Stimulated activated CD4-positive, alpha-beta T cell treated with anti-CD3 and anti-CD28 coated beads, Interleukin-2, amount 100 ng/mL, for 24 hours (primary cell): Measurements from ENCODE around the gene FBXW4.

Experiments
- DNase-seq, 2 donors: peaks; one replicate each; pipeline ENCODE4 v3.0.0-alpha.2; 2020

Gene FBXW4, protein sequence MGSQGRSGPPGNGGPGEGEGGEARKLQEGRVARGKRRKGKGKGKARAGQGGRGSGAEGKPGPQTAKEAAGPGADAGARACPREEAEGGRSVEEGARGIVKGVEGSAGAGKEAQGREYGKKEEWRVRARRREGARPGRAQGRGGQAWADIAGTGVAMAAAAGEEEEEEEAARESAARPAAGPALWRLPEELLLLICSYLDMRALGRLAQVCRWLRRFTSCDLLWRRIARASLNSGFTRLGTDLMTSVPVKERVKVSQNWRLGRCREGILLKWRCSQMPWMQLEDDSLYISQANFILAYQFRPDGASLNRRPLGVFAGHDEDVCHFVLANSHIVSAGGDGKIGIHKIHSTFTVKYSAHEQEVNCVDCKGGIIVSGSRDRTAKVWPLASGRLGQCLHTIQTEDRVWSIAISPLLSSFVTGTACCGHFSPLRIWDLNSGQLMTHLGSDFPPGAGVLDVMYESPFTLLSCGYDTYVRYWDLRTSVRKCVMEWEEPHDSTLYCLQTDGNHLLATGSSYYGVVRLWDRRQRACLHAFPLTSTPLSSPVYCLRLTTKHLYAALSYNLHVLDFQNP

GRCh38 chr10:101694674-101695403 is at the start of gene FBXW4:
FBXW4 (minus strand) TSS chr10:101695170; CDS start chr10:101695105, 65 bp downstream.
- DNase-seq, result peak; percentile 74 to 83

GRCh38 chr10:101744267-101744666 is 49.3 kb upstream of the FBXW4 start:
- DNase-seq, result no peak

DNA sequence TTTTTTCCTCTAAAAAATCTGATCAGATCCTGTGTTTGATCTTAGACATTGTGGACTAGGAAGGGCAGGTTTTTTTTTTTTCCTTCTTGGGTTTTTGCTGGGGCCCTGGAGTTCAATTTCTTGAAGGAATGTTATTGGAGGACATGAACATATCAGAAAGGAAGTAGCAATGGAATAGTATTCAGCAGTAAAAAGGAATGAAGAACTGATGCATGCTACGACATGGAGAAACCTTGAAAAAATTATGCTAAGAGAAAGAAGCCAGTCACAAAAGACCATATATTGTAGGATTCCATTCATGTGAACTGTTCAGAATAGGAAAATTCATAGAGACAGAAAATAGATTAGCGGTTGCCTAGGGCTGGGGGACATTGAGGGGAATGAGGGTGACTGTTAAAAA is 47.0 kb upstream of the FBXW4 start:
- DNase-seq, result no peak

- no peak for DNase-seq
Observed at GRCh38 chr10:101736666-101737065, 41.7 kb upstream of the FBXW4 start.

DNA sequence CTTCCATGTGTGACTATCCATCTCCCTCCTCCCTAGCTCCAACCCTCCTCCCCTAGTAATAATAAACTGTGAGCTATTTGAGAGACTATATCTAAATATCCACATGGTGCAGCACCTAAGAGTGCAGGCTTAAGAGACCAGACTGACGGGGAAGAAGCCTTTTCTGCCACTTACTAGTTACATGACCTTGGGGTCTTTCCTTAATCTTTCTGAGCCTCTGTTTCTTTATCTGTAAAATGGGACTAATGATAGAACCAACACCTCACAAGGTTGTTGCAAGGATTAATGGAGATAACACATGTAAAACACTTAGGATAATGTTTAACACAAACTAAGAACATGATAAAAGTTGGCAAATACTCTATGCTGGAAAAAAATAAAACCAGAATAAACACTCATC is 37.1 kb upstream of the FBXW4 start:
- DNase-seq, result no peak

DNA sequence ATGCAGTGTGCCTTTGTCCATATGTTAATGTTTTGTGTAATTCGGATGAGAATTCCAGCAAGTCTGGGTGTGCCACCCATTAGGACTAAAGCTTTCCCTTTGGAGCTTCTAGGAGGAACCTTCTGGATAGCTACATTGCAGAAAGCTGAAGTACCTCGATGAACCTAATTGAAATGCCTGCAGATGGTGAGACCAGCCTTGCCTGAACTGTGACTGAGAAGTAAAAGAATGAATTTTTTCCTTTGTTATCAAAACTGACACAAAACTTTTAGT is 31.1 kb upstream of the FBXW4 start:
- DNase-seq, result no peak

GRCh38 chr10:101725296-101726114 is 30.5 kb upstream of the FBXW4 start:
- no peak for DNase-seq

DNA sequence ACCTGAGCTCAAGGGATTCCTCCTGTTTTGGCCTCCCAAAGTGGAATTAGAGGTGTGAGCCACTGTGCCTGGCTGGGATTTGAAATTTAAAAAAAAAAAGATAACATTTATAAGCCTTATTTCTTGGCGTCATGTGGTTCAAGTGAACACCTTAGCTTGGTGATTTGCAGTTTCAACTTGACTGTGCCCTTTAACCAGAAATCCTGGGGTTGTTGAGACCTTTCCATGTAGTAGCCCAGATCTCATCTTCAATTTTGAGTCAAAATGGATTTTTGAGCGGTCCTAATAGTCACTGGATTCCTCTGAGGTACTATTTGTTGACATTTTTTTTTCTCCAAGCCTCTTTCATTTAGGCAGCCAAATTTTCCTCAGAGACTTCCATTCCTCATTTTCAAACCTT is 29.5 kb upstream of the FBXW4 start:
- DNase-seq, result no peak

GRCh38 chr10:101723176-101723575 is 28.2 kb upstream of the FBXW4 start:
- DNase-seq, result no peak

DNA sequence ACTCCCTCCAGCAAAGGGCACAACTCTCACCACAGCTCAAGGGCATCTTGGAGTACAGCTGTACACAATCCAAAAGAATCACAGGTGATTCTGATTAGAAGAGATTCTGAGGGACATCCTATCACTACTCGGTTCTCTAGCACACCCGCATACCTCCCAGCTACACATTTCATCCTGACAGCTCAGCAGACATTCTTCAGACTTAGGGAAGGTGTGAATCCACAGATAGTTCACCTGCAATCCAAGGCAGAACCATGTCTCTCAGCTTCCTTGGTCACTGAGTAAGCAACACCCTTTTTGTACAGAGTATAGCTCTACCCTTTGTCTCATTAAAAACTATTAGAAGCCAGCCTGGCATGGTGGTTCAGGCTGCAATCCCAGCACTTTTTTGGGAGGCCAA is 26.8 kb upstream of the FBXW4 start:
- DNase-seq, result no peak

- DNase-seq, result no peak
Observed at GRCh38 chr10:101720606-101721230, 25.7 kb upstream of the FBXW4 start.

GRCh38 chr10:101718690-101719275 is 23.8 kb upstream of the FBXW4 start:
- no peak for DNase-seq

- peak in 1 of 2 donors; percentile 11 for DNase-seq
Observed at GRCh38 chr10:101716891-101717659, 22.1 kb upstream of the FBXW4 start.

DNA sequence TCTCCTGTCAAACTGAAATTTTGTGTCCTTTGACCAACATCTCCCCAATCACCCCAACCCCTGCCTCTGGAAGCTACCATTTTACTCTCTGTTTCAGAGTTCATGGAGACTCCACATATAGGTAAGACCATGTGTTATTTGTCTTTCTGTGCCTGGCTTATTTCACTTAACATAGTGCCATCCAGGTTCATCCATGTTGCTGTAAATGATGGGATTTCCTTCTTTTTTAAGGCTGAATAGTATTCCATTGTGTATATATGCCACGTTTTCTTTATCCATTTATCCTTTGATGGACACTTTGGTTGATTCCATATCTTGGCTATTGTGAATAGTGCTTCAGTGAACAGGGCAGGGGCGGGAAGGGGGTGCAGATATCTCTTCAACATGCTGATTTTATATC is 18.0 kb upstream of the FBXW4 start:
- no peak for DNase-seq

GRCh38 chr10:101710793-101711192 is 15.8 kb upstream of the FBXW4 start:
- no peak for DNase-seq

DNA sequence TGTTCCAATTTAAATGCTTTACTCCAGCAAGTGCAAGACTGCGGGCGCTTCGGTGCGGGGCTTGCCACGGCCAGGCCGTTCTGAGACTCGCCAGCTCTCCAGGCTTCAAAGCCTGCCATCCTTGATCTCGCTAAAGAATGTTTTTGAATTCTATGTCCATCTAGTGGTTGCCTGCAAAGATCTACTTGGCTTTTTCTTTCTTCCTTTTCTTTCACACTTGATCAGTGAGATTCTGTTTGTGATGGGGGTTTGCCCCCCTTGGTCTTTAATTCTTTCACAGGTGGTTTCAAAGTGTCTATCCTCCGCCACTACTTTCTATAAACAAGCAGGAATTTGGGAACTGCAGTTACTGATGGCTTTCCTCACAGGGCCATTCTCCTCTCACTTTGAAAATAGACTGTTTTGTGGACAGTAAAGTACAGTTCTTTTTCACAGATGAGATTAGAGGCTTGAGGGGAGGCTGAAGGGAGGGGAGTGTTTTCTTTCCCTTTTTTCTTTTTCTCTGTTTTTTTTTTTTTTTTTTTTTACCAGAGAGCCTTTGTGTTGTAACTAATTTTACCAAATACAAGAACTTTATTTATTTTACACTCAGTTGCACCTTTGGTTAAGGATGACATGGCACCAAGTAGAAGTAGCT is 15.2 kb upstream of the FBXW4 start:
- DNase-seq, result no peak

DNA sequence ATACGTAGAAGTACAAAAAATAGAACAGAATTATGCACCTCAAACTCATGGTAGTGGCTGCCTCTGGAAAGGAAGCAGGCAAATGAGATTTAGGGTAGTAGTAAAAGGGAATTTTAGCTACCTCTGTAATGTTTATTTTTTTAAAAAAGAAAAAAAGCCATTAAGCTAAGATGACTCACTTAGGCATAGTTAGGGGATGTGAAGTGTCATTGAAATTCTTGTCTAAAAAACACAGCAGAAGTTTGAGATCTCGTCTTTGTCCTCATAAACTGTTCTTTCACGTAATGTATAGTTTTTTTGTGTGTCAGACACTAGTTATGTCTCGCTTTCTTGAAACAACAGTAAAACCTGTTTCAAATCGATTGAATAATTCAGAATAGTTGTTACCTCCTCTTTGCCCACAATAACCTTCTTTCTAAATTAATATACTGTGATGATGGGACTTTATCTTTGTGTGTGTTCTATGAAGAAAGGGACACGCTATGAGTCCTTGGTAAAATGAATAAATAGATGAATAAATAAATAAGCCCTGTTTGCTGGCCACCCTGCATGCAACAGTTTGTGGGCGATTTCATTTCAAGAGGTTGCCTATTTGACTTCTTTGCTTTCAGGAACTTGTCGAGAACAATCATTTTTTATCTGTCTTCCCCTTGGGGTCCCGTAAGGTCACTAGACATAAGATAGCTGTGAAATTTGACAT is 14.5 kb upstream of the FBXW4 start:
- DNase-seq, result no peak

DNA sequence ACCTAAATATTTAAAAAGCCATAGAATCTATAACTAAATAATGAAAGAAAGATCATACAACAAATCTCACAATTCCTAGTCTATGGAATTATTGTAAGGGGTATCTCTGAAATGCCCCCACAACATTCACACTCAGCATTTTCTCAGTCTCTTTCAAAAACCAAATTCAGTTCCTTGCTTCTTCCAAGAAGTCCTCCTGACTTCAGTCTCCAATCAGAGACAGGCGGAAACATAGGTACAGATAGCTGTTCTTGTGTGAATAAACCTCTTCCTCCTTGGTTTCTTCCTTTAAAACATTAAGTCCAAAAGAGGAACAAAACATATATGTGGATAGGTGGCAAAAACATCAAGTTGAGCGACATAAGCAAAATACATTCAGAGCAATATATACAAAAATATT is 13.9 kb upstream of the FBXW4 start:
- DNase-seq, result no peak

DNA sequence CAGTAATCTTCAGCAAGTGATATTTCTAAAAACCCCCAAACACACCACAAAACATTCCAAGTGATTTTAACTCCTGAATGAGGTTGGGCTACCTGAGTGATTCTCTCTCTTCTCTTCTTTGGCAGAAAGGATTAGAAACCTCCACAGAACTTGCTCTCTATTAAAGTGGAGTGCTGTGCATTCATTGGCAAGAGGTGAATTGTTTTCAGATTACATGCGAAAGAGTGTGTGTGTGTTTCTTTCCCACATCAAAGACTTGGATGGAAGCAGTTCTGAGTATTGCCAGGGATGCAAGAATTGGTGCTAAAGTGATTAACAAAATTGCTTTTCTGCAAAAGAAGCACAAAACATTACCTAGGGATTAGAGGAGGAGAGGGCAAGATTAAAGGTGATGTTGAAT is 13.1 kb upstream of the FBXW4 start:
- no peak for DNase-seq

DNA sequence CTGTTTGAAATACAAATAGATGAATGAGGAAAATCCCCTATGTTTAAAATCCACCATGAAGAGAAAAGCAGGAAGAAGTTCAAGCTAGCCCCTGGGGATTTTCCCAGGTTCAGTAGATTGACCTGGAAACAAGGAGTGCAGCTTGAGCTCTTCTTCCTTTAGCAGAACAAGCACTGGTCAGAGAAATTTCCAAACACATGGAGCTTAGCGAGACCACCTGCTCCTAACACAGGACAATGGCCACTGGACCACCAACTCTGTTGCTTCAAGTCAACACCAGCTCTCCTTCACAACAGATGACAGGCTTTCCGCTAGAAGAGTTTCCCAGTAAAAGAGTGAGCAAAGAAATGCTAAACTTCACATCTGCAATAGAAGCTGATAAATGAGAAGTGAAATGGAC is 9.4 kb upstream of the FBXW4 start:
- no peak for DNase-seq

DNA sequence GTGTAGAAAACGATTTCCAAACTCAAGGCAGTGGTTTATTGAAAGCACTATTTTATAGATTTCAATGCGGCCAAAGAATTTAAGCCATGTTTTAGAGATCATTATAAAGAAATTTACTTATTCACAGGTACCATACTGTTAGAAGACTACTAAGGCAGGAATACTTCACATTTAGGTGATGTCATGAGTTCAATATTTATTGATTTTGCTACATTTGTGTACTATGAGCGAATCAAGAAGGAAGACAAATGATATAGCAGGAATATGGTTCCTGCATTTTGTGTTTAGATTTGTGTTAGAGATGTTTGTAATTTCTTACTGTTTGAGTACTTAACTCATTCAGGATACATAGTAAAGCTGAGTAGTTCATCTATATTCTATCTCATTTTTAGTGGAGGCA is 1.7 kb upstream of the FBXW4 start:
- no peak for DNase-seq
